HEK293 (cell line): Measurements from ENCODE around the gene KANSL1L.

Experiments
- CTCF ChIA-PET: fragments of 350-600 bp; formaldehyde crosslinking; extraction: SDS; loops from one replicate; lab custom pipeline; 2021; ENCODE audit warnings: antibody characterized with exemption; lab: Yijun Ruan, JAX
- POLR2A ChIA-PET: fragments of 300-600 bp; formaldehyde crosslinking; extraction: SDS; loops from one replicate; lab custom pipeline; 2020; ENCODE audit warnings: antibody characterized with exemption, inconsistent platforms; lab: Yijun Ruan, JAX
- H3K27ac ChIP-seq: fragments of 200-500 bp; sonication (Bioruptor generic); 2 replicates; pipeline ENCODE4 v1.5.1; 2014; ENCODE audit warnings: low read depth, low read length, control low read depth, inconsistent platforms; ENCODE audit errors: extremely low read depth
- H3K36me3 ChIP-seq, 2 experiments: fragments of 200-500 bp in 1 of 2; sonication (Bioruptor generic) in 1 of 2; 1 replicate in 1 of 2; 2 replicates in 1 of 2; pipeline ENCODE4 v1.5.1; 2014 to 2017; ENCODE audit warnings: inconsistent platforms in 2 of 2, low read length in 2 of 2; ENCODE audit not compliant: control insufficient read depth in 2 of 2, insufficient read depth in 1 of 2
- H3K4me1 ChIP-seq: fragments of 200-500 bp; sonication (Bioruptor generic); 2 replicates; pipeline ENCODE4 v1.5.1; 2014; ENCODE audit warnings: mild to moderate bottlenecking, low read length, inconsistent platforms; ENCODE audit not compliant: control insufficient read depth, insufficient read depth
- H3K4me3 ChIP-seq: 2 replicates; pipeline ENCODE4 v1.5.1; 2011; ENCODE audit warnings: low read depth, mild to moderate bottlenecking, control low read depth, low read length, moderate library complexity
- H3K9me3 ChIP-seq: fragments of 200-500 bp; sonication (Bioruptor generic); 2 replicates; pipeline ENCODE4 v1.5.1; 2014; ENCODE audit warnings: low read depth, low read length, inconsistent platforms; ENCODE audit not compliant: control insufficient read depth, insufficient read depth
- HOXC10 ChIP-seq: sonication (generic); formaldehyde crosslinking; IDR thresholded peaks from 2 replicates; pipeline ENCODE4 v1.8.1; 2023; ENCODE audit warnings: mild to moderate bottlenecking, missing genetic modification reagents
- KLF16 ChIP-seq: fragments of 450-650 bp; formaldehyde crosslinking; IDR thresholded peaks from 2 replicates; pipeline ENCODE4 v1.5.1; 2017; ENCODE audit warnings: missing biosample characterization, missing genetic modification characterization
- PRDM1 ChIP-seq: fragments of 450-650 bp; formaldehyde crosslinking; IDR thresholded peaks from 2 replicates; pipeline ENCODE4; 2016; ENCODE audit warnings: missing biosample characterization, missing genetic modification characterization
- PRDM2 ChIP-seq: fragments of 450-650 bp; formaldehyde crosslinking; IDR thresholded peaks from 2 replicates; pipeline ENCODE4 v1.5.1; 2016; ENCODE audit warnings: missing biosample characterization, missing genetic modification characterization, borderline replicate concordance
- SCRT1 ChIP-seq: fragments of 450-650 bp; formaldehyde crosslinking; IDR thresholded peaks from 2 replicates; pipeline ENCODE4 v1.5.1; 2016; ENCODE audit warnings: missing biosample characterization, missing genetic modification characterization, borderline replicate concordance
- SETDB1 ChIP-seq: IDR thresholded peaks from one replicate; pipeline ENCODE4 v1.6.1; 2017; ENCODE audit warnings: mild to moderate bottlenecking, low read length, moderate library complexity, mixed read lengths; ENCODE audit not compliant: insufficient read length
- ZBTB17 ChIP-seq: fragments of 450-650 bp; formaldehyde crosslinking; IDR thresholded peaks from 2 replicates; pipeline ENCODE4 v1.5.1; 2016; ENCODE audit warnings: missing biosample characterization, missing genetic modification characterization
- ZBTB21 ChIP-seq: fragments of 450-650 bp; formaldehyde crosslinking; IDR thresholded peaks from 2 replicates; pipeline ENCODE4 v1.5.1; 2017; ENCODE audit warnings: missing biosample characterization, missing genetic modification characterization
- ZBTB48 ChIP-seq: fragments of 450-650 bp; formaldehyde crosslinking; IDR thresholded peaks from 2 replicates; pipeline ENCODE4 v1.5.1; 2016; ENCODE audit warnings: missing biosample characterization, missing genetic modification characterization
- ZEB2 ChIP-seq: fragments of 450-650 bp; formaldehyde crosslinking; IDR thresholded peaks from 2 replicates; pipeline ENCODE4 v1.5.1; 2016; ENCODE audit warnings: missing biosample characterization, missing genetic modification characterization
- ZFP41 ChIP-seq: fragments of 450-650 bp; formaldehyde crosslinking; IDR thresholded peaks from 2 replicates; pipeline ENCODE4 v1.5.1; 2016; ENCODE audit warnings: missing biosample characterization, missing genetic modification characterization, borderline replicate concordance
- ZNF112 ChIP-seq: fragments of 450-650 bp; formaldehyde crosslinking; IDR thresholded peaks from 2 replicates; pipeline ENCODE4 v1.5.0; 2017; ENCODE audit warnings: missing biosample characterization, missing genetic modification characterization
- ZNF121 ChIP-seq: fragments of 450-650 bp; formaldehyde crosslinking; IDR thresholded peaks from 2 replicates; pipeline ENCODE4 v1.5.1; 2016; ENCODE audit warnings: missing biosample characterization, missing genetic modification characterization
- ZNF16 ChIP-seq: fragments of 450-650 bp; formaldehyde crosslinking; IDR thresholded peaks from 2 replicates; pipeline ENCODE4 v1.5.1; 2016; ENCODE audit warnings: low read depth, missing biosample characterization, missing genetic modification characterization
- ZNF24 ChIP-seq: fragments of 450-650 bp; formaldehyde crosslinking; IDR thresholded peaks from 2 replicates; pipeline ENCODE4 v1.5.1; 2016; ENCODE audit warnings: missing biosample characterization, missing genetic modification characterization
- ZNF391 ChIP-seq: fragments of 450-650 bp; formaldehyde crosslinking; IDR thresholded peaks from 2 replicates; pipeline ENCODE4 v1.5.1; 2016; ENCODE audit warnings: low read depth, missing biosample characterization, missing genetic modification characterization, borderline replicate concordance
- ZSCAN4 ChIP-seq: fragments of 450-650 bp; formaldehyde crosslinking; IDR thresholded peaks from 2 replicates; pipeline ENCODE4 v1.5.1; 2017; ENCODE audit warnings: missing biosample characterization, missing genetic modification characterization
- TF ChIP-seq, protein P1 (sequence below): fragments of 450-650 bp; formaldehyde crosslinking; IDR thresholded peaks from 2 replicates; pipeline ENCODE4 v1.5.1; 2017; ENCODE audit warnings: missing biosample characterization, missing genetic modification characterization

KANSL1L gene

DNA sequence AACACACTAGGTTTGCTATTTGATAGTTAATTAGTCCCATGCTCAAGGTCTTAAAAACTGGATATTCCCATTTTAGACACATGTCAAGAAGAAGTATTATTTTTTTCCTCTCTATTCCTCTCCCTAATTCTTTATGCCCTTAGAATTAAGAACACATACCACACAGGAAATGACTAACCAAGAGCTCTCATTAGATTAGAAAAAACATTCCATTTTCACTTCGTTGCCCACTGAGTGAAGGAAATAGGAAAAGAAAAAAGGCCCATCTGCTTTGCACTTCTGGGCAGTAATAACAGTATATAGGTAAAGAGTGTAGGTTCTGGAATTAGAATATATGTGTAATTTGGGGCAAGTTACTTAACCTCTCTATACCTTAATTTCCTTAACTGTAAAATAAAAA lies 27.1 kb upstream of the KANSL1L start (continued):
- TF ChIP-seq, protein P1, sequence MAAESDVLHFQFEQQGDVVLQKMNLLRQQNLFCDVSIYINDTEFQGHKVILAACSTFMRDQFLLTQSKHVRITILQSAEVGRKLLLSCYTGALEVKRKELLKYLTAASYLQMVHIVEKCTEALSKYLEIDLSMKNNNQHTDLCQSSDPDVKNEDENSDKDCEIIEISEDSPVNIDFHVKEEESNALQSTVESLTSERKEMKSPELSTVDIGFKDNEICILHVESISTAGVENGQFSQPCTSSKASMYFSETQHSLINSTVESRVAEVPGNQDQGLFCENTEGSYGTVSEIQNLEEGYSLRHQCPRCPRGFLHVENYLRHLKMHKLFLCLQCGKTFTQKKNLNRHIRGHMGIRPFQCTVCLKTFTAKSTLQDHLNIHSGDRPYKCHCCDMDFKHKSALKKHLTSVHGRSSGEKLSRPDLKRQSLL (tag by site-specific recombination): no peak
- TF ChIP-seq ZBTB48 (tag by site-specific recombination) (no peak), ZBTB21 (no peak), ZBTB17 (tag by site-specific recombination) (no peak), HOXC10 (CRISPR knock-in tag) (no peak)

DNA sequence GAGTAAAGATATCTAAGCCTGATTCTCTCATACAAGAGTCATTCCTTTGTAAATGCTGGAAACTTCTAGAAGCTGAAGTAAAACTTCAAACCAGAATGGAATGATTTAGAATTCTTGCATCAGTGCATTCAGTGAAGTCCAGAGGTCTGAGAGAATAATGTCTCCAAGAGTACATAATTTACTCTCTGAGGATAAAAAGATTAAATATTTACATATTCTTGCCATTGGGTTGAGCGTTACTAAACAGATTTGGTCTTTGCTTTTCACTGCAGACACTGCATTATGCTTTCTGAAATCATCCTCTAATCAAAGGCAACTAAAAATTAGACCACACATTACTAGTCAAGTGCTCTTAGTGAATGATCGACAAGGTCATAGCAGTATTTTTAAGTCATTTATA lies 26.5 kb upstream of the KANSL1L start:
- Histone ChIP-seq H3K9me3 (no peaks in the 10 kb centered on the region), H3K4me1 (no peaks in the 10 kb centered on the region), H3K27ac (no peak overlapping the region), H3K36me3 (no peaks in the 10 kb centered on the region), H3K4me3 (no peak overlapping the region)
- ChIA-PET POLR2A (no interaction called here), CTCF (interaction anchor here (0.6 to 2.0 kb wide), 8 partner anchors 9 to 1922 kb away, joined by 3 to 13 read pairs (median 4); no protein-coding TSS in a partner anchor)
- no peak for TF ChIP-seq SCRT1 (tag by site-specific recombination)
- TF ChIP-seq ZNF16 (tag by site-specific recombination): no peak
- TF ChIP-seq HOXC10 (CRISPR knock-in tag): no peak
- no peak for TF ChIP-seq ZNF112
- TF ChIP-seq ZNF121 (tag by site-specific recombination): no peak
- TF ChIP-seq ZNF391 (tag by site-specific recombination): no peak
- TF ChIP-seq ZFP41 (tag by site-specific recombination): no peak
- TF ChIP-seq PRDM2 (tag by site-specific recombination): no peak
- TF ChIP-seq KLF16 (tag by site-specific recombination): no peak
- no peak for TF ChIP-seq ZSCAN4
- no peak for TF ChIP-seq ZEB2 (tag by site-specific recombination)
- no peak for TF ChIP-seq SETDB1
- no peak for TF ChIP-seq PRDM1 (tag by site-specific recombination)
- no peak for TF ChIP-seq ZNF24
